ENCODE data around the gene RXFP2. TPM values are rescaled to one million over a fixed set of nuclear protein-coding genes. Genes with fewer than 3 reads are reported as not detected.

Gene RXFP2
- polyA plus RNA-seq, 1 experiment, result not detected

DNA sequence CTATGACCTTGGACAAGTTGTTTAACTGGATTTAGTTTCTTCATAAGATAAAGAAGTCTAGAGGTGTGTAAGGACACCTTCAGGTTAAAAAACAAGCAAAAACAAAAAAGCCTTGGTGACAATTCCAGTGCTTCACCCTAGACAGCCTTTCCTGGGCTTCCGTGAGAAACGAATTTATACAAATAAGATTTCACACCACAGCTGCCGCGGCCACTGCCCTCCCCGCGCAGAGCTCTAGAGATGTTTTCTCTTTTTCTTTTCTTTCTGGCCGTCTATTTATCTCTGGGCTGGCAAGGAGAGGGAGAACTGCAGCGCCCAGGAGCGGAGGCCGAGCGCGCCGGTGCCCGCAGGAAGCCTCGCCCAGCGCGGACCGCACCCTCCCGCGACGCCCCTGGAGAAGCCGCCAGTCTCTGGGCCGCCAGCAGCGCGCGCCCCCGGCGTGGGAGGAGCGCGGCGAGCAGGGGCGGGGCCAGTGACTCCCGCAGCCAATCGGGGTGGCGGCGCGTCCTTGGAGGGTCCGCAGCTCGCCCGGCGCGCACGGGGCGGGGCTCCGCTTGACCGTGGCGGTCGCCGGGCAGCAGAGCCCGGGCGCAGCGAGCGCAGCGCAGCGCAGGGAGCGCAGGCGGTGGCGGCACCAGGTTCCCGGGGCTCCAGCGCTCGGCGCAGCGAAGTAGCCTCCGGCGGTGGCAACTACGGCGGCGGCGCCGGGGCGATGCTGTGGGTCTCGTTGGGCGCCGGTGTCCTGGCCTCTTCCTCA is 107.0 kb downstream of the RXFP2 start:
- POLR2A ChIA-PET, result no interaction called here
- Histone ChIP-seq H3K9me3 (ENCODE audit: control insufficient read depth, insufficient read depth, low read length) (no peaks in the 10 kb centered on the region), H3K27ac (ENCODE audit: low read depth, low read length) (no peak overlapping the region), H3K27me3 (ENCODE audit: control insufficient read depth, insufficient read depth, low read length) (peaks cover 25% of the 10 kb centered on the region), H3K4me3 (ENCODE audit: low read depth, low read length) (peak overlapping the region; percentile 63)
- DNase-seq (ENCODE audit: low read depth, low spot score), result peak; percentile 18
- CTCF ChIA-PET, result interaction anchor here (1.6 kb wide), 1 partner anchor 64 kb away, joined by 3 read pairs; no protein-coding TSS in a partner anchor
- TF ChIP-seq, protein P1, sequence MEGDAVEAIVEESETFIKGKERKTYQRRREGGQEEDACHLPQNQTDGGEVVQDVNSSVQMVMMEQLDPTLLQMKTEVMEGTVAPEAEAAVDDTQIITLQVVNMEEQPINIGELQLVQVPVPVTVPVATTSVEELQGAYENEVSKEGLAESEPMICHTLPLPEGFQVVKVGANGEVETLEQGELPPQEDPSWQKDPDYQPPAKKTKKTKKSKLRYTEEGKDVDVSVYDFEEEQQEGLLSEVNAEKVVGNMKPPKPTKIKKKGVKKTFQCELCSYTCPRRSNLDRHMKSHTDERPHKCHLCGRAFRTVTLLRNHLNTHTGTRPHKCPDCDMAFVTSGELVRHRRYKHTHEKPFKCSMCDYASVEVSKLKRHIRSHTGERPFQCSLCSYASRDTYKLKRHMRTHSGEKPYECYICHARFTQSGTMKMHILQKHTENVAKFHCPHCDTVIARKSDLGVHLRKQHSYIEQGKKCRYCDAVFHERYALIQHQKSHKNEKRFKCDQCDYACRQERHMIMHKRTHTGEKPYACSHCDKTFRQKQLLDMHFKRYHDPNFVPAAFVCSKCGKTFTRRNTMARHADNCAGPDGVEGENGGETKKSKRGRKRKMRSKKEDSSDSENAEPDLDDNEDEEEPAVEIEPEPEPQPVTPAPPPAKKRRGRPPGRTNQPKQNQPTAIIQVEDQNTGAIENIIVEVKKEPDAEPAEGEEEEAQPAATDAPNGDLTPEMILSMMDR (IDR thresholded peaks at IDR 0.05; ENCODE audit: low read depth, low read length), result no peak

DNA sequence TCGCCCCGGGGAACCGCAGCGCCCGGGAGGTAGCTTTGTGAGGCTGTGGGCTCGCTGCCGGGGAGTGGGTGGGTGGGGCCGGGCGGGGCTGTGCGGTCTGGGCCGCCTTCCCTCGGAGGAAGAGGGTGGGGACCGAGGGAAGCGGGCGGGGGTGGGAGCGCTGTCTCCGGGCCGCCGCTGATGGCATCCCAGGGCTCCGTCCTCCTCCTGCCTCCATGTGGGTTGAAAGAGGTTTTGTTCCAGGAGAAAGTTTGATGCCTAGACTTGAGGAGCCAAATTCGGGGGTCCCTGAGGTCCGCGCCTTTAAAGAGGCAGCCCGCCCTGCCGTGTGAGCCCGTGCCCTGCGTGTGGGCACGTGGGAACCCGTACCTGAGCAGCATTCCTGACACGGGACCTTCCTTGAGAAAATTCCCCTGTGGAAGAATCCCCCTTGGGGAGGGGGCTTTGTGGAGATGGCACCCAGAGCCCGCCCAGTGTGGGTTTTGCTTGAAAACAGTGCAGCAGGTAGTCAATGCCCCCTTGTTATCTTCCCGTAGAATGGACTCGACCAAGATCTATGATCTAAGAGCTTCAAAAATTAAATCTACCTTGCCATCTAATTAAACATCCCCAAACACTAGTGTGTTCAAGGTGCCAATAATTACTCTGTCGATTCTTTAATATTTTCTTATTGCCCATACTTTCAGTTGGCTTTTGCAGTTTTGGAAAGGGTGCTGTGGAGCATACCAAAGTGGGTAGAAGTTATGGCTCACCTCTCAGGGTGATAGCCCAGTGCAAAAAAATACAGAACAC is 107.8 kb downstream of the RXFP2 start:
- Histone ChIP-seq H3K9me3 (ENCODE audit: control insufficient read depth, insufficient read depth, low read length) (no peaks in the 10 kb centered on the region), H3K4me3 (ENCODE audit: low read depth, low read length) (peak overlapping the region; percentile 63), H3K27ac (ENCODE audit: low read depth, low read length) (no peak overlapping the region), H3K27me3 (ENCODE audit: control insufficient read depth, insufficient read depth, low read length) (peaks cover 25% of the 10 kb centered on the region)
- ChIA-PET POLR2A (no interaction called here), CTCF (interaction anchor here (1.0 kb wide), 1 partner anchor 611 kb away, joined by 3 read pairs; no protein-coding TSS in a partner anchor)
- TF ChIP-seq, protein P1 (IDR thresholded peaks at IDR 0.05; ENCODE audit: low read depth, low read length), result no peak
- no peak for DNase-seq (ENCODE audit: low read depth, low spot score)

DNA sequence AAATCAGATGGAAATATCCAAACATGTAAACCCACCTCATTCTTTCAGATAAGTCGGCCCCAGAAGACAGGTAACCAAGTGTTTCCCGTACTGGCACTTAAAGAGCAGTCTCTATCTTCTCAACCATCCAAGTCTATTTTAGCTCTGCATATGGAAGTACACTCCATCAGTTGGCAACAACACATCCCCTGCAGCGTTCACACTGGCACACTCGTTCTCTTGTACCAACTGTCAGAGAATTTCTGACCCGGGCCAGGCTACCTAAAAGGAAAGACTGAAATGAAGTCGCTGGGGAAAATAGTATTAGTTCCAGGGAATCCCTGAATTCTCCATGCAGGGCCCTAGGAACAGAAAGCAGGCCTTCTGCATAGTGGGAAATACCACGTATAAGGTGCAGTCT is 109.3 kb downstream of the RXFP2 start:
- TF ChIP-seq, protein P1 (IDR thresholded peaks at IDR 0.05; ENCODE audit: low read depth, low read length), result no peak
- no peak overlapping the region for H3K4me3 ChIP-seq (ENCODE audit: low read depth, low read length)
- DNase-seq (ENCODE audit: low read depth, low spot score), result no peak
- H3K27me3 ChIP-seq (ENCODE audit: control insufficient read depth, insufficient read depth, low read length), result peaks cover 21% of the 10 kb centered on the region
- no peaks in the 10 kb centered on the region for H3K9me3 ChIP-seq (ENCODE audit: control insufficient read depth, insufficient read depth, low read length)
- H3K27ac ChIP-seq (ENCODE audit: low read depth, low read length), result no peak overlapping the region
- ChIA-PET CTCF (no interaction called here), POLR2A (no interaction called here)

DNA sequence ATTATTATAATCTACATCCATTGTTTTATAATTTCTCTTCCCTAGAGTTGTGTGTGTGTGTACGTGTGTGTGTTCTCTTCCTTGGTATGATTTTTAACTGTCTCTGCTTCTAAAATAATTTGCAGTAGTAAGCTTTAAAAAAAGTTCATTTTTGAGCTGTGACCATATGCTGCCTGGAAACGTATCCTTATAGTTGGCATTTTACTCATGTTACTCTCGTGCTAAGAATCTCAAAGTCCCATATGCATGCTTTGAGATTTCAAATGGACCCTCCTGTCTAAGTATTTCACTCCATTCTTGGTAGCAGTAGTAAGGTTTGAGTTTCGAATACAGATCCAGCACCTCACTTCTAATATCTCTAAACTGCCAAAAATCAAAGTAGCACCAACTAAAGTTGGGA is 109.9 kb downstream of the RXFP2 start:
- Histone ChIP-seq H3K27me3 (ENCODE audit: control insufficient read depth, insufficient read depth, low read length) (peaks cover 21% of the 10 kb centered on the region), H3K9me3 (ENCODE audit: control insufficient read depth, insufficient read depth, low read length) (no peaks in the 10 kb centered on the region), H3K27ac (ENCODE audit: low read depth, low read length) (no peak overlapping the region), H3K4me3 (ENCODE audit: low read depth, low read length) (no peak overlapping the region)
- ChIA-PET POLR2A (no interaction called here), CTCF (no interaction called here)
- no peak for DNase-seq (ENCODE audit: low read depth, low spot score)
- TF ChIP-seq, protein P1 (IDR thresholded peaks at IDR 0.05; ENCODE audit: low read depth, low read length), result no peak

DNA sequence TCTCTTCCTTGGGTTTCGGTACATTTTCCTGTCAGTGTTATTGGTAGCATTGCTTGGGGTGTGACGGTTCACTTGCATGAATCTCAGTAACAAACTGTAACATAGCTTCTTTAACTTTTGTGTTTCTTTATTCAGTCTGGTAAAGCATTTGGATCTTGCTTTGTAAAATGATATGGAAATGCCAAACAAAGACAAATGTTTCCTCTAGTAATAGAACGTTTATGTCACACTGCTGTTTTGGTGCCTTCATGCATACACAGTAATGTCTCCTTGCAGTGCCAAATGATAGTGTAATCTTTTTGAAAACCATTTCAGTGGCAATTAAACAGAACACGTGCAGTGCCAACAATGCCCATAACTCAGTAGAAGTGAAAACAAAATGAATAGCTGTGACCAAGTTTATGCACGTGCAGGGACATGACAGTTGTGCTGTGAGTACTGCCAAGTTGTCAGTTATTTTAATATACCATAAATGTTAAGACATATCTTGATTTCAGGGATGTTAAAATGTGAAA is 110.8 kb downstream of the RXFP2 start:
- no peak for DNase-seq (ENCODE audit: low read depth, low spot score)
- Histone ChIP-seq H3K4me3 (ENCODE audit: low read depth, low read length) (no peak overlapping the region), H3K27ac (ENCODE audit: low read depth, low read length) (no peak overlapping the region), H3K27me3 (ENCODE audit: control insufficient read depth, insufficient read depth, low read length) (peaks cover 18% of the 10 kb centered on the region), H3K9me3 (ENCODE audit: control insufficient read depth, insufficient read depth, low read length) (no peaks in the 10 kb centered on the region)
- ChIA-PET CTCF (interaction anchor here (1.1 kb wide), 1 partner anchor 60 kb away, joined by 3 read pairs; no protein-coding TSS in a partner anchor), POLR2A (no interaction called here)
- TF ChIP-seq, protein P1 (IDR thresholded peaks at IDR 0.05; ENCODE audit: low read depth, low read length), result no peak

Measured in AG04450 (cell line).